Osteoblast (primary cell): Measurements from ENCODE around the gene TMEM183A. TPM values are rescaled to one million over a fixed set of nuclear protein-coding genes. Genes with fewer than 3 reads are reported as not detected.

Experiments used
- DNase-seq: peaks from one replicate; pipeline ENCODE4 v3.0.0; 2011; ENCODE audit warnings: low spot score, mixed read lengths; ENCODE audit not compliant: insufficient read length; ENCODE audit errors: missing footprints
- H2AFZ ChIP-seq: 2 replicates; pipeline ENCODE4 v1.6.0; 2011; ENCODE audit warnings: mild to moderate bottlenecking, low read length
- H3K27ac ChIP-seq: 2 replicates; pipeline ENCODE4 v1.5.1; 2011; ENCODE audit warnings: mild to moderate bottlenecking, low read depth, low read length, moderate library complexity
- H3K27me3 ChIP-seq: 2 replicates; pipeline ENCODE4 v1.6.0; 2012; ENCODE audit warnings: mild to moderate bottlenecking, control low read depth, inconsistent platforms, low read length, moderate library complexity; ENCODE audit not compliant: insufficient read depth
- H3K36me3 ChIP-seq: 2 replicates; pipeline ENCODE4 v1.5.1; 2011; ENCODE audit warnings: mild to moderate bottlenecking, low read length, control low read depth, moderate library complexity; ENCODE audit not compliant: insufficient read depth
- H3K4me1 ChIP-seq: 2 replicates; pipeline ENCODE4 v1.5.1; 2011; ENCODE audit warnings: mild to moderate bottlenecking, low read length, control low read depth, moderate library complexity; ENCODE audit not compliant: insufficient read depth
- H3K4me2 ChIP-seq: 2 replicates; pipeline ENCODE4 v1.6.0; 2011; ENCODE audit warnings: mild to moderate bottlenecking, low read length; ENCODE audit not compliant: insufficient read depth
- H3K4me3 ChIP-seq: fragments of 200-600 bp; sonication (generic); 3 replicates; pipeline ENCODE4 v1.5.1; 2012; ENCODE audit warnings: mild to moderate bottlenecking, low read length, inconsistent platforms; ENCODE audit not compliant: insufficient read depth
- H3K79me2 ChIP-seq: 2 replicates; pipeline ENCODE4 v1.6.0; 2012; ENCODE audit warnings: mild to moderate bottlenecking, low read length, control low read depth, inconsistent platforms; ENCODE audit not compliant: insufficient read depth
- H3K9me3 ChIP-seq: 2 replicates; pipeline ENCODE4 v1.5.1; 2011; ENCODE audit warnings: low read depth, low read length, control low read depth
- H4K20me1 ChIP-seq: 2 replicates; pipeline ENCODE4 v1.6.0; 2012; ENCODE audit warnings: mild to moderate bottlenecking, low read length, control low read depth; ENCODE audit not compliant: insufficient read depth
- CTCF ChIP-seq: IDR thresholded peaks from 2 replicates; pipeline ENCODE4 v1.5.1; 2011; ENCODE audit warnings: mild to moderate bottlenecking, low read depth, low read length, moderate library complexity; ENCODE audit errors: extremely low read depth
- total RNA-seq: library from RNA; depleted of rRNA; stranded (reverse); fragments of >200 nt; gene quantifications from 2 replicates; pipeline ENCODE4 v1.2.3, GENCODE V29; 2012

Gene TMEM183A
- total RNA-seq, 1 donor, result 118 TPM

- Histone ChIP-seq H3K27me3 (no peaks in the 10 kb centered on the region), H3K27ac (peak overlapping the region; percentile 26), H4K20me1 (peaks cover 21% of the 10 kb centered on the region), H3K4me3 (no peak overlapping the region), H2AFZ (no peak overlapping the region), H3K36me3 (peaks cover 36% of the 10 kb centered on the region), H3K79me2 (peaks cover 38% of the 10 kb centered on the region), H3K9me3 (no peaks in the 10 kb centered on the region), H3K4me2 (peak overlapping the region; percentile 14), H3K4me1 (peaks cover 28% of the 10 kb centered on the region)
- peak; percentile 90 for DNase-seq
- TF ChIP-seq CTCF, result no peak
These were observed 47.9 kb upstream of the TMEM183A start for GRCh38 chr1:202959276-202959620.

- H3K36me3 ChIP-seq, result peaks cover 39% of the 10 kb centered on the region
- no peak for DNase-seq
- H3K4me1 ChIP-seq, result peaks cover 48% of the 10 kb centered on the region
These were observed 45.8 kb upstream of the TMEM183A start for GRCh38 chr1:202961220-202961880.

DNA sequence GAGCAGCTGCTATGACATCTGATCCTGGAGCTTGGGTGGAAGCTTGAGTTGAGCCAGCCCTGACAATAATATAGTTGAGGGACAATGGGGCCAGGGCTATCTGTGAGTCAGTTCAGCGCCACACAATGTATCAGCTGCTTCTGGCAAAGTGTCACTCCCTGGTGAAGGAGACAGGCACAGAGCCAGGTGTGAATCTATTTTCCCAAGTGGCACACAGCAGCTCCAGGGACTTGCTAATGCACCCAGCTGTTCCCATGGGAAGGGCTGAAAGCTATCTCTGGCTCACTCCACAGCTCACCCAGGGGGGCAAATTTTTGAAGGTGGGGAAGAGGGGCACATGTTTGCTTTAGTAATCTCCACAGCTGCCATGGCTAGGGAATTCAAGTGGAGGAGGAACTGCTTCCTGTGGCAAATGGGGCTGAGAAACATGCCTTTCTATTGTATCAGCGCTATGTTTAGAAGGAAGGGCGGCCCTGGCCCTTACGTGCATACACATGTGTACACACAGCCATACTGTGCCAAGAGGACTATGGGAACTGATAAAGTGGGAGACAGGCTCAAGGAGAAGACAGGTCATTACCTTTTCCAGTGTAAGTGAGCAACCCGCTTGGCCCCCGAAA lies 42.3 kb upstream of the TMEM183A start:
- H3K4me2 ChIP-seq, result peak overlapping the region; percentile 92
- peaks cover 38% of the 10 kb centered on the region for H3K4me1 ChIP-seq
- TF ChIP-seq CTCF, result no peak
- H3K27me3 ChIP-seq, result no peaks in the 10 kb centered on the region
- peak overlapping the region; percentile 81 for H3K27ac ChIP-seq
- H2AFZ ChIP-seq, result no peak overlapping the region
- H3K36me3 ChIP-seq, result peaks cover 39% of the 10 kb centered on the region
- H4K20me1 ChIP-seq, result no peaks in the 10 kb centered on the region
- no peaks in the 10 kb centered on the region for H3K9me3 ChIP-seq
- no peak overlapping the region for H3K4me3 ChIP-seq
- DNase-seq, result peak; percentile 94
- peaks cover 13% of the 10 kb centered on the region for H3K79me2 ChIP-seq

More at GRCh38 chr1:202961220-202961880, 45.8 kb upstream of the TMEM183A start:
- Histone ChIP-seq H3K27ac (no peak overlapping the region), H3K27me3 (no peaks in the 10 kb centered on the region), H4K20me1 (peaks cover 12% of the 10 kb centered on the region), H3K9me3 (no peaks in the 10 kb centered on the region), H2AFZ (no peak overlapping the region), H3K4me2 (no peak overlapping the region), H3K79me2 (peaks cover 23% of the 10 kb centered on the region), H3K4me3 (no peak overlapping the region)
- TF ChIP-seq CTCF, result no peak

DNA sequence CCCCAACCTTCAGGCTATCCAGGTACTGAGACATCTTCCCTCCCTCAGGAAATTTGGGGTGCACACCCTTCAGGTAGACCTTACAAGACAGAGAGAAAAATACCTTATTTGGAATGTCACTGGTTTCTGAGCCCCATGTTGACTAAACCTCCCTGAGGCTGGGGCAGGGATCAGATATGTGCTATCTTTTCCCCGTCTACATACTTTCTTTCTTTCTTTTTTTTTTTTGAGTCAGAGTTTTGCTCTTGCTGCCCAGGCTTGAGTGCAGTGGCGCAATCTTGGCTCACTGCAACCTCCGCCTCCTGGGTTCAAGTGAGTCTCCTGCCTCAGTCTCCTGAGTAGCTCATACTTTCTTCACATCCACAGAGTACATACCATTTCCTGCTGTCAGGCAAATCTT lies 41.8 kb upstream of the TMEM183A start:
- Histone ChIP-seq H3K4me3 (no peak overlapping the region), H3K79me2 (peaks cover 13% of the 10 kb centered on the region), H4K20me1 (no peaks in the 10 kb centered on the region), H2AFZ (no peak overlapping the region), H3K4me2 (peak overlapping the region; percentile 92), H3K4me1 (peaks cover 38% of the 10 kb centered on the region), H3K27ac (peak overlapping the region; percentile 81), H3K9me3 (no peaks in the 10 kb centered on the region), H3K36me3 (peaks cover 39% of the 10 kb centered on the region), H3K27me3 (no peaks in the 10 kb centered on the region)
- no peak for TF ChIP-seq CTCF
- no peak for DNase-seq
